Nephron progenitor cell (in vitro differentiated cells): ENCODE measurements around the gene TMIGD2.

Experiments
- DNase-seq: peaks from one replicate; pipeline ENCODE4 v3.0.0; 2021
- H3K27ac Mint-ChIP-seq: 2 replicates; pipeline ENCODE4 v1.8.0; 2021; ENCODE audit warnings: mild to moderate bottlenecking, moderate library complexity, mixed read lengths
- H3K27me3 Mint-ChIP-seq: 2 replicates; pipeline ENCODE4 v1.8.0; 2021; ENCODE audit warnings: mild to moderate bottlenecking, low read depth, mixed read lengths; ENCODE audit not compliant: poor library complexity
- H3K36me3 Mint-ChIP-seq: 2 replicates; pipeline ENCODE4 v1.8.0; 2021; ENCODE audit warnings: low read depth, mixed read lengths
- H3K4me1 Mint-ChIP-seq: 2 replicates; pipeline ENCODE4 v1.8.0; 2021; ENCODE audit warnings: mixed read lengths
- H3K4me3 Mint-ChIP-seq: 2 replicates; pipeline ENCODE4 v1.8.0; 2021; ENCODE audit warnings: mild to moderate bottlenecking, moderate library complexity, mixed read lengths
- H3K9me3 Mint-ChIP-seq: 2 replicates; pipeline ENCODE4 v1.8.0; 2021; ENCODE audit warnings: mild to moderate bottlenecking, moderate library complexity, mixed read lengths
- CTCF ChIP-seq: fragments of 200-600 bp; sonication (generic); IDR thresholded peaks from 2 replicates; pipeline ENCODE4 v1.5.0; 2021; ENCODE audit warnings: antibody characterized with exemption

The TMIGD2 gene

GRCh38 chr19:4345342-4346019, 43.3 kb upstream of the TMIGD2 start:
- Mint-ChIP-seq H3K27me3 (no peaks in the 10 kb centered on the region), H3K27ac (no peak overlapping the region), H3K4me3 (peak overlapping the region; percentile 62), H3K9me3 (no peaks in the 10 kb centered on the region), H3K4me1 (peaks cover 18% of the 10 kb centered on the region), H3K36me3 (peaks cover 46% of the 10 kb centered on the region)
- TF ChIP-seq CTCF: no peak
- DNase-seq: no peak

GRCh38 chr19:4343370-4344307, 41.5 kb upstream of the TMIGD2 start, which contains the start of gene MPND:
Gene MPND, plus strand, starts transcription at chr19:4343562. Its CDS starts 32 bp downstream, at chr19:4343594.
- Mint-ChIP-seq H3K4me3 (peak within 1 kb of the TSS; percentile 85), H3K9me3 (no peaks in the 10 kb centered on the region), H3K36me3 (peaks cover 30% of the 10 kb centered on the region), H3K27me3 (peaks cover 4% of the 10 kb centered on the region), H3K27ac (peak within 1 kb of the TSS; percentile 96), H3K4me1 (peaks cover 30% of the 10 kb centered on the region)
- DNase-seq: peak; percentile 94
- TF ChIP-seq CTCF: no peak

GRCh38 chr19:4342615-4343369, 40.6 kb upstream of the TMIGD2 start:
- Mint-ChIP-seq H3K27ac (peak overlapping the region; percentile 96), H3K4me1 (peaks cover 38% of the 10 kb centered on the region), H3K27me3 (peaks cover 4% of the 10 kb centered on the region), H3K4me3 (peak overlapping the region; percentile 85), H3K36me3 (peaks cover 23% of the 10 kb centered on the region), H3K9me3 (no peaks in the 10 kb centered on the region)
- DNase-seq: peak; percentile 92
- TF ChIP-seq CTCF: peak; percentile 16

- Mint-ChIP-seq H3K27me3 (peaks cover 4% of the 10 kb centered on the region), H3K9me3 (no peaks in the 10 kb centered on the region), H3K36me3 (peaks cover 18% of the 10 kb centered on the region), H3K27ac (peak overlapping the region; percentile 96), H3K4me1 (peaks cover 41% of the 10 kb centered on the region), H3K4me3 (peak overlapping the region; percentile 85)
- no peak for DNase-seq
- TF ChIP-seq CTCF: no peak
Observed at GRCh38 chr19:4342314-4342614, 40.1 kb upstream of the TMIGD2 start.

- Mint-ChIP-seq H3K4me1 (peaks cover 41% of the 10 kb centered on the region), H3K27me3 (peaks cover 14% of the 10 kb centered on the region), H3K27ac (peak within 1 kb of the TSS; percentile 80), H3K9me3 (no peaks in the 10 kb centered on the region), H3K36me3 (peaks cover 22% of the 10 kb centered on the region), H3K4me3 (peak within 1 kb of the TSS; percentile 76)
- DNase-seq: no peak
- no peak for TF ChIP-seq CTCF
Observed at GRCh38 chr19:4338441-4339355, 36.5 kb upstream of the TMIGD2 start, which contains the start of gene STAP2. Gene STAP2, minus strand, starts transcription at chr19:4338827. Its CDS starts 74 bp downstream, at chr19:4338753.
